ENCODE results near the gene PKD1L1. TPM values are rescaled to one million over a fixed set of nuclear protein-coding genes. Genes with fewer than 3 reads are reported as not detected.

Gene PKD1L1
- total RNA-seq, 3 donors from 2014 or later (not counting 1 experiment from before 2014, with no cell fraction given) = 0.33 to 0.48 (median 0.38) TPM

- H3K27ac ChIP-seq (ENCODE audit: low read length) = no peak overlapping the region
- no peak overlapping the region for H3K27ac Mint-ChIP-seq
- no peak for DNase-seq
- no peaks in the 10 kb centered on the region for H3K36me3 ChIP-seq (ENCODE audit: control insufficient read depth, insufficient read depth, low read length)
- no peak overlapping the region for H3K4me3 ChIP-seq (ENCODE audit: low read length)
- peaks cover 13% of the 10 kb centered on the region for H3K4me1 ChIP-seq (ENCODE audit: control insufficient read depth, insufficient read depth, low read length)
- TF ChIP-seq, protein P1, sequence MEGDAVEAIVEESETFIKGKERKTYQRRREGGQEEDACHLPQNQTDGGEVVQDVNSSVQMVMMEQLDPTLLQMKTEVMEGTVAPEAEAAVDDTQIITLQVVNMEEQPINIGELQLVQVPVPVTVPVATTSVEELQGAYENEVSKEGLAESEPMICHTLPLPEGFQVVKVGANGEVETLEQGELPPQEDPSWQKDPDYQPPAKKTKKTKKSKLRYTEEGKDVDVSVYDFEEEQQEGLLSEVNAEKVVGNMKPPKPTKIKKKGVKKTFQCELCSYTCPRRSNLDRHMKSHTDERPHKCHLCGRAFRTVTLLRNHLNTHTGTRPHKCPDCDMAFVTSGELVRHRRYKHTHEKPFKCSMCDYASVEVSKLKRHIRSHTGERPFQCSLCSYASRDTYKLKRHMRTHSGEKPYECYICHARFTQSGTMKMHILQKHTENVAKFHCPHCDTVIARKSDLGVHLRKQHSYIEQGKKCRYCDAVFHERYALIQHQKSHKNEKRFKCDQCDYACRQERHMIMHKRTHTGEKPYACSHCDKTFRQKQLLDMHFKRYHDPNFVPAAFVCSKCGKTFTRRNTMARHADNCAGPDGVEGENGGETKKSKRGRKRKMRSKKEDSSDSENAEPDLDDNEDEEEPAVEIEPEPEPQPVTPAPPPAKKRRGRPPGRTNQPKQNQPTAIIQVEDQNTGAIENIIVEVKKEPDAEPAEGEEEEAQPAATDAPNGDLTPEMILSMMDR (IDR thresholded peaks at IDR 0.05) = no peak
- H3K27me3 Mint-ChIP-seq (ENCODE audit: low read depth in 2 of 2) = no peaks in the 10 kb centered on the region
- no peaks in the 10 kb centered on the region for H3K27me3 ChIP-seq (ENCODE audit: control insufficient read depth, insufficient read depth, low read length)
- no peak for ATAC-seq
- no peaks in the 10 kb centered on the region for H3K36me3 Mint-ChIP-seq
- 85% methylated on average over 7 of the region's 7 CpGs for WGBS (ENCODE audit: insufficient coverage)
- no peaks in the 10 kb centered on the region for H3K9me3 Mint-ChIP-seq
- H3K4me1 Mint-ChIP-seq = no peaks in the 10 kb centered on the region
- intact Hi-C loops (cut with micrococcal nuclease) = no loop called here
- no peaks in the 10 kb centered on the region for H3K9me3 ChIP-seq (ENCODE audit: control insufficient read depth, insufficient read depth, low read length)
- H3K4me3 Mint-ChIP-seq = no peak overlapping the region
Observed at GRCh38 chr7:47939425-47940036, 8.7 kb downstream of the PKD1L1 start.

DNA sequence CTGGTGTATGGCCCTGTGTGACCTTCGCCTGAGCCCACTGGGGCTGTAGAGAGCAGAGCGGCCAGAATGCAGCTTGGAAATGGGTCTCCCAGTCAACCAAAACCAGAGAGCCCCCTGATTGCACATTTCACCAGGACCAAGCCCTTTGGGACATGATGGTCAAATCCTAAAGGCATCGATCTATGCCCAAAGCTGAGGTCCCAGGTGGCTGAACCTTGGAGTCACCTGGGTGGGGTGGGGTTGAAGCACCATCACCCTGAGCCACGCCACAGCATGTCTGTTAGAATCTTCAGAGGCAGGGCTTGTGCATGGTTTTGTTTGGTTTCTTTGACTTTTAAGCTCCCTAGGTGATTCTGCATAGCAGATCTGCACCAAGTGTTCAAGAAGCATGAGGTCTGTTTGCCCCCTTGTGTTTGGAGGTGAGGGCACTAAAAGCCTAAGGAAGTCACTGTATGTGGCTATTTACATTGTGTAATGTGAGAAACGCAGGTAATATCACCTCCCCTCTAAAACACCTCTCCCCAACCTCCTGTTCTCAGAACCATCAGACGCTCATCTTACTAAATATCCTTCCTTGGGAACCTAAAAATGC, 9.6 kb downstream of the PKD1L1 start:
- no peaks in the 10 kb centered on the region for H3K9me3 Mint-ChIP-seq
- H3K4me1 ChIP-seq (ENCODE audit: control insufficient read depth, insufficient read depth, low read length) = peaks cover 13% of the 10 kb centered on the region
- intact Hi-C loops (cut with micrococcal nuclease) = no loop called here
- ATAC-seq (no peak), DNase-seq (no peak)
- H3K9me3 ChIP-seq (ENCODE audit: control insufficient read depth, insufficient read depth, low read length) = no peaks in the 10 kb centered on the region
- H3K36me3 ChIP-seq (ENCODE audit: control insufficient read depth, insufficient read depth, low read length) = no peaks in the 10 kb centered on the region
- H3K36me3 Mint-ChIP-seq = no peaks in the 10 kb centered on the region
- no peak overlapping the region for H3K4me3 Mint-ChIP-seq
- TF ChIP-seq, protein P1 (IDR thresholded peaks at IDR 0.05) = no peak
- no peak overlapping the region for H3K27ac Mint-ChIP-seq
- no peaks in the 10 kb centered on the region for H3K27me3 Mint-ChIP-seq (ENCODE audit: low read depth in 2 of 2)
- H3K4me1 Mint-ChIP-seq = no peaks in the 10 kb centered on the region
- no peak overlapping the region for H3K27ac ChIP-seq (ENCODE audit: low read length)
- no peak overlapping the region for H3K4me3 ChIP-seq (ENCODE audit: low read length)
- WGBS (ENCODE audit: insufficient coverage) = 78% methylated on average over 5 of the region's 6 CpGs
- no peaks in the 10 kb centered on the region for H3K27me3 ChIP-seq (ENCODE audit: control insufficient read depth, insufficient read depth, low read length)

DNA sequence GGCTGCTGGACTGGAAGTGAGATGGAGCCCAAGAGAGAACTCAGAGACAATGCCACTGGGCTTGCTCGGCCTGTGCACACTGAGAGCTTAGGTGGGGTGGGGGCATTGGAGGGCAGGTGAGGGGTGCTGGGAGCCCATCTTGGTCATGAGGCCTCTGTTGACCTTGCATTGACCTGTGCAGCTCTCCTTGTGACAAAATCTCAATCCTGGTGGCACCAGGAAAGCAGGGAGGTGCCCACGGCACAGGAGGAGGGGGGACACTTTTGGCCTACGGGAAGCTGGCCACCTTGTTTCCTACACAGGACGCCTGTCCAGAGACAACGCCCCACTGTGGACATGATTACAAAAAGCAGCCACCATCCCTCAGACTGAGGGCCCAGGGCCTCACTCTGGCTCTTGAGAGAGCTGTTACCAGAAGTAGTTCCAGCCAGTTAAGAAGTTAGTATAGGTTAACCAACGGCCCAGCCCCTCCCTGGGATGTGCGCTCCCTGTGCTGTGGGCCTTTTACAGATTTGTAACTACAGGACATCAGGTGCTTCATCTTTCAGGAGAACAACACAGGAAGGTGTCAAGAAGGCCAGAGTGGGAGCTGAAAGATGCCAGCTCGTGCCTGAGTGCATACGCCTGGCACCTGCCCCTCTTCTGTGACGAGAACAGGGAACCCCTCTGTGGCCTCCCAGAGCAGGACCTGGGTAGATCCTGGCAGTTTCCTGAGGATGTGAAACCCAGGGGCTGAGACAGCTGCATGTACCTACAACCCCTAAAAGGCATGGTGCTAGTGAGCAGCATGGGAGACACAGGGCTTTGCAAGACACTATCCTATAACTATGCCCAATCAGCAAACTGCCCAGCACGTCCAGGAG, 10.3 kb downstream of the PKD1L1 start:
- Mint-ChIP-seq H3K4me1 (no peaks in the 10 kb centered on the region), H3K36me3 (no peaks in the 10 kb centered on the region), H3K4me3 (no peak overlapping the region), H3K9me3 (no peaks in the 10 kb centered on the region), H3K27ac (no peak overlapping the region), H3K27me3 (ENCODE audit: low read depth in 2 of 2) (no peaks in the 10 kb centered on the region)
- ATAC-seq (no peak), DNase-seq (no peak)
- H3K27ac ChIP-seq (ENCODE audit: low read length) = no peak overlapping the region
- peaks cover 13% of the 10 kb centered on the region for H3K4me1 ChIP-seq (ENCODE audit: control insufficient read depth, insufficient read depth, low read length)
- no peak overlapping the region for H3K4me3 ChIP-seq (ENCODE audit: low read length)
- intact Hi-C loops (cut with micrococcal nuclease) = no loop called here
- TF ChIP-seq, protein P1 (IDR thresholded peaks at IDR 0.05) = no peak
- no peaks in the 10 kb centered on the region for H3K27me3 ChIP-seq (ENCODE audit: control insufficient read depth, insufficient read depth, low read length)
- WGBS (ENCODE audit: insufficient coverage) = 78% methylated on average over 11 of the region's 11 CpGs
- no peaks in the 10 kb centered on the region for H3K36me3 ChIP-seq (ENCODE audit: control insufficient read depth, insufficient read depth, low read length)
- no peaks in the 10 kb centered on the region for H3K9me3 ChIP-seq (ENCODE audit: control insufficient read depth, insufficient read depth, low read length)
